Ammon's horn (tissue), 1 donor: ENCODE results near the gene SLC7A4.
"Not testable (repeated sequence)": the region's sequence is repeated elsewhere in the genome, so short reads cannot be mapped to it uniquely, and the experiment has no call there.

Source experiments
- DNase-seq: peaks from one replicate; pipeline ENCODE4 v3.0.0-alpha.2; 2016; ENCODE audit warnings: low spot score

Gene SLC7A4

DNA sequence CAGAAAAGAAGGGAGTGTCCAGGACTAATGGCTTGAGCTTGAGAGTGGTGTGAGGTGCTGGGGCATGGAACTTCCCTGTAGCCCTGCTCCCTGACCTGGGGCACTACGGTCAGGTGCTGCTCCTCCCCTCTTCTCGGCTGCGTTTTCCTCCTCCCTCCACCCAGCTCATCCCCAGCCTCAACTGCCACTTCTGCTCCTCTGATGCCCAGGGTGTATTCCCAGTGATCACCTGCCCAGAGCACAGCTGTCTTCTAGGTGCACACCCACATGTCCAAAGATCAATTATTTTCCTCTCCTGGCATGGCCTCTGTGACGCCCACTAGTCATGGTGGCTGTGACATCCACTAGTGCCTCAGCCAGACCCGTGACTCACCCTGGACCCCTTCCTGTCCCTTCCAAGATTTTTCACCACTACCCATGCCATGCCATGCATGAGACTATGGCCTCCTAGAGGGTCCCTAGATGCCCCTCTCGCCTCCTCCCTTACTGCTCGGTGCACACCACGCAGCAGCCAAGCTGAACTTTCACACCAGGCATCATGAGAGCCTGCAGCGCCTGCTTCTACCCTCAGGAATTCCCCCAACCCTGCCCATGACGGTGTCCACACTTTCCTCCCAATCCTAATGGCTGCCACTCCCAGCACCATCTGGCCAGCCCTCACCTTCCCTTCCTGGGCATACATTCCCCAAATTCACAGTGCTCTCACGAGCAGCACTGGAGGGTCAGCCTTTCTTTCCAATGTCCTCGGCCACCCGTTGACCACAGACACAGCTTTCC is 15.5 kb downstream of the SLC7A4 start:
- no peak for DNase-seq

GRCh38 chr22:21015466-21016006 is 16.8 kb downstream of the SLC7A4 start:
- no peak for DNase-seq

- DNase-seq: peak; percentile 28
Measured at GRCh38 chr22:21014726-21015465, 17.5 kb downstream of the SLC7A4 start, which contains the start of gene P2RX6. Gene P2RX6, plus strand, starts transcription at chr22:21015165. Its CDS starts 10 bp downstream, at chr22:21015175.

GRCh38 chr22:21014202-21014725 is 18.1 kb downstream of the SLC7A4 start:
- peak; percentile 96 for DNase-seq

DNA sequence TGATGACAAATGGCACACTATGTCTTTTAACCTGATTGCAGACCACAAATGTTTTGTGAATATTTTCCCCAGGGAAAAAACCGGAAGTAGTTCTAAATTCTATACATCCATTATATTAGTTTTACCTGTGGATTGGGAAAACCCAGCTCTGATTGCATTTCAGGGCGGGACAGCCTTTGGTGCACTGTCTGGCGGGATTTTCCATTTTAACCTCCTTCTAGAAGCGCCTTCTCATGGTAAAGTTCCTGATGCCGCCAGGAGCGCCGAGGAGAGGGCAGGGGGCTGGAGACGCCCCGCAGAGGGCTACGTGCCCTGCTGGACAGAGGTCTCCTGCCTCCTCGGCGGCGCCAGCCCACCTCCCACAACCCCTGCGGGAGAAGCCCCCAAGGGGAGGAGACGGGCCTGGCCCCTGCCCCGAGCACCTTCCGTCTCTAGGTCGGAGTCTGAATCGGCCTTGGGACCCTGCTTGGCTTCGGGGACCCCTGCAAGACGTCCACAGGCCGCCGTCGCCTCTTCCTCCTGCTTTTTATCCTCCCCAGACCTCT is 18.6 kb downstream of the SLC7A4 start:
- DNase-seq: no peak

GRCh38 chr22:21012446-21013407 is 19.6 kb downstream of the SLC7A4 start:
- no peak for DNase-seq

DNA sequence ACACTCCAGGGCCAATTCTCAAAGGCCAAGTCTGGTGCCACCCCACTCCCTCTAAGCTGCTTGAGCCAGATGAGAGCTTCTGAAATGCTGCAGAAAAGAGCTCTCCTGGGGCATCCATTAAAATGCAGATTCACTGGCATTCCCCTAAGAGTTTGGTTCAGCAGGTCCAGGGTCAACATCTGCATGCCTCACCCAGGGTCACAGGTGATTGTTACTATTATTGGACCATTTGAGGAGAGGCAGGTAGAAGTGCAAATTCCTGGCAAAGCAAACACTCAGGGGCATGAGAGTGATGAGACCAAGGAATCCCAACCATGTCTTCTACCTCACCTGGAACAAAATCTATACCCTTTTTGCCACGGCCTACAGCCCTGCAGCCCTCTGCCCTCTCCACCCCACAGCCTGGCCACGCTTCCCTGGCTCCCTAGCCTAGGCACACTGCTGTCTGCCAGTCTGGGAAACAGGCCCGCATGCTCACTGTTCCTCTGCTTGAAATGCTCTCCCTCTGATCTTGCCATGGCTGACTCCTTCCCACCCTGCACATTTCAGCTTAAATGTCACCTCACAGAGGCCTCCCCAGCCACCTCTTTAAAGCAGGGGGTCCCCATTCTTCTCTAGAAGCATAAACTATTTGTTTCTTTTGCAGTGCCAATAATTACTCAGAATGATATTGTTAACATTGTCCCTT is 21.8 kb downstream of the SLC7A4 start:
- no peak for DNase-seq

DNA sequence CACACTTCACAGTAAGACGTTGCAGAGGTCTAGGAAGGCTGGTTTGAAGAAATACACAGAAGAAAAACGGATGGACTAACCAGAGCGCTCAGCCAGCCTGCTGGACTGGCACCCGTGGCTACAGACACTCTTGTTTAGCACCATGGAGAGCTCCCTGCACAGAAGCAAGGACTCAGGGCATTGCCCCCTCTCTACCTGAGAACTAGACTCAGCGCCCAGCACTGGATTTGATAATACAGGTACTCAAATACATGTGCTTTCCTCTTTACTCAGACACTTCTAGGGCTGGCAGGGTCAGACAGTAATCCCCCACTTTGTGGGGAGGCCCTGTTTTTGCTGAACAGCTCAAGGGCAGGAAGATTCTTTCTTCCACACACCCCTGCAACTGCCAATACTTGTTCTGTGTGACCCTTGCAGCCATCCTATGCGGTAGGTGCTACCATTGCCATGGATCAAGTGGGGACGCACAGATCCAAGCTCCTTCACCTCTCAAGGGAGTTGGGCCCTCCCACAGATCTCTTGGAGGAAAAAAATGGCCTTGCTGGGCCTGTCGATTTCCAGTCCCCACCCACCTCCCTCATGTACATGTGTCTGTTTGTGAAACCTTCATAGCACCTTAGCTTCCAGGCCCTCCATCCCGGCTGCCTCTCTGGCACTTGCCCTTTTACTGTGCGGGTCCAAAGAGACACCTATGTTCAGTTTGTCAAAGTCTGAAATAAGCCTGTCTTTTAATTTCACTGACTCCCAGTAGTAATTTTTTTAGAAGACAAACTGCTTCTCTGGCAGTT is 22.5 kb downstream of the SLC7A4 start:
- no peak for DNase-seq

DNA sequence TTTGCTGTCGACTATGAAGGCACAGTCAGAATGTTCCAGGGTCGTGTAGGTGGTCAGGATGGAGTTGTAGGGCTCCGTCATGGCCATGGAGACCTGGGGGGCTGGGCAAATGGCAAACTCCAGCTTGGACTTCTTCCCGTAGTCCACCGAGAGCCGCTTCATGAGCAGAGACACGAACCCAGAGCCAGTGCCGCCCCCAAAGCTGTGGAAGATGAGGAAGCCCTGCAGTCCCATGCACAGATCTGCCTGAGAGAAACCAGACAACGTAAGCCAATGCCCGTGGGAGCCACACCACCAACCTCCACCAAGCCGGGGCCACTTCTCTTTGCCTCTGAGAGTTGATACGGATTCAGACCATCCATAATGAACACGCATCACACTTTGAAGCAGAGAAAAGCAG is 23.2 kb downstream of the SLC7A4 start:
- not testable (repeated sequence) for DNase-seq

- DNase-seq: no peak
Measured at GRCh38 chr22:21003782-21004181, 28.6 kb downstream of the SLC7A4 start.

GRCh38 chr22:21001601-21002325 is 30.6 kb downstream of the SLC7A4 start, which contains the start of gene THAP7:
Gene THAP7, minus strand, starts transcription at chr22:21002118. Its CDS starts 207 bp downstream, at chr22:21001911.
- DNase-seq: peak; percentile 95

GRCh38 chr22:21000987-21001600 is 31.3 kb downstream of the SLC7A4 start:
- DNase-seq: no peak

- DNase-seq: no peak
Measured at GRCh38 chr22:21000207-21000986, 32.0 kb downstream of the SLC7A4 start.

- no peak for DNase-seq
Measured at GRCh38 chr22:20999350-21000206, 32.8 kb downstream of the SLC7A4 start.

DNA sequence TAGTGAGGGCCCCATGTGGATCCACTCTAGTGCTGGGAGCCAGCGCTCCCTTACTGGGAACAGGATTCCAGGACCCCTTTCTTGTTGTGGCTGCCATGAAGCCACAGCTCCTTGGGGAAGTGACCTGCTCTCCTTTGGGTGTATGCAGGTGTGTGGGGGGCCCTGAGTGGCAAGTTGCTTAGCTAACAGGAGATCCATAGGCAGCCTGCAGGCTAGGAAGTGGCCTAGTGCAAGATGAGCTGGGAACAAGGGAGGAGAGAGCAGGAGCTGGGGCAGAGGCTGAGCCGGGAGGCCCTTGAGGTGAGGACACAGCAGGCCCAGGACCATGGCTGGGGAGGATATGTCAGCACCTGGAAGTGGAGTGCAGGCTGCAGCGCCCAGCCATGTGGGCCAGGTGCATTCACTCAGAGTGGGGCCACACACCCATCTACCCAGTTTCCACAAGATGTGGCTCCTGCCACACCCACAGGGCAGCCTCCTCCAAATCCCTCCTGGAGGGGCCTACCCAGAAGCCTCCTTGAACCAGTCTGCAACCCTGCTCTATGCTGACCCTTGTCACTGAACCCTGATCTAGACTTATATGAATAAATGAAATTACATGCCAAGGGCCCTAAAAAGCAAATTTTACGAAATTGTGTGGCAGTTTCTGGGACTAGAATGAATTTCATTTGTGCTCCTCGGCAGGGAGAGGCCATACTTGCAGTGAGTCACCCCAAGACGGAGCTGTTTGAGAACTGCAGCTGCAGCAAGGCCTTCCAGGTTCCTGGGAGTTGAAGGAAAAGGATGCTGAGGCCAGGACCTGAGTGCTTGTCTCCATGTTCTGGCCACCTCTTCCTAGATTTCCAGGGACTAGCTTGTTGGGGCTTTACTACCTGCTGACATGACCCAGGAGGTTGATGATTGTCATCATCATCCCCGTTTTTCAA is 33.7 kb downstream of the SLC7A4 start:
- DNase-seq: no peak
